Thyroid gland (tissue), 4 donors: ENCODE results near the gene SURF2.

Experiments used
- CTCF ChIP-seq, 6 experiments: fragments of 200-600 bp in 3 of 6; fragments of 450-650 bp in 3 of 6; sonication (generic) in 3 of 6; IDR thresholded peaks; one replicate each; pipeline ENCODE4 v1.5.1; 2016 to 2019; ENCODE audit warnings: antibody characterized with exemption in 6 of 6, mild to moderate bottlenecking in 2 of 6, inconsistent platforms in 1 of 6, moderate library complexity in 1 of 6
- POLR2A ChIP-seq, 2 donors: fragments of 450-650 bp; IDR thresholded peaks; one replicate each; pipeline ENCODE4 v1.6.1; 2017; ENCODE audit warnings: antibody characterized with exemption in 2 of 2, mild to moderate bottlenecking in 2 of 2, moderate library complexity in 1 of 2

- TF ChIP-seq CTCF (IDR thresholded peaks at IDR 0.05) (no peak), POLR2A (IDR thresholded peaks at IDR 0.05) (no peak)
These were observed 46.3 kb downstream of the SURF2 start for GRCh38 chr9:133402689-133403088.
